DMS 273 treated with DMSO at 0.1 percent for 48 hours (cell line): ENCODE measurements around the gene MOB3C.

Experiments used
- DNase-seq: peaks from one replicate; lab custom pipeline; 2025; lab: John Stamatoyannopoulos, UW

MOB3C gene

GRCh38 chr1:46638921-46639320 is 22.3 kb upstream of the MOB3C start:
- DNase-seq = no peak

GRCh38 chr1:46637444-46638083 is 21.0 kb upstream of the MOB3C start:
- no peak for DNase-seq

- no peak for DNase-seq
Observed at GRCh38 chr1:46635205-46635604, 18.6 kb upstream of the MOB3C start.

- no peak for DNase-seq
Observed at GRCh38 chr1:46630719-46631118, 14.1 kb upstream of the MOB3C start.

GRCh38 chr1:46623743-46624644 is 7.4 kb upstream of the MOB3C start:
- DNase-seq = no peak

GRCh38 chr1:46622344-46622743 is 5.7 kb upstream of the MOB3C start:
- DNase-seq = no peak

GRCh38 chr1:46621930-46622329 is 5.3 kb upstream of the MOB3C start:
- no peak for DNase-seq

- no peak for DNase-seq
Observed at GRCh38 chr1:46619656-46620258, 3.1 kb upstream of the MOB3C start.

GRCh38 chr1:46618754-46619415 is 2.3 kb upstream of the MOB3C start:
- DNase-seq = no peak

- no peak for DNase-seq
Observed at GRCh38 chr1:46617833-46618232, 1.2 kb upstream of the MOB3C start.

GRCh38 chr1:46617108-46617800 is 643 bp upstream of the MOB3C start:
- DNase-seq = no peak

- no peak for DNase-seq
Observed at GRCh38 chr1:46615735-46616134, 876 bp downstream of the MOB3C start.

- no peak for DNase-seq
Observed at GRCh38 chr1:46615088-46615487, 1.5 kb downstream of the MOB3C start.

- DNase-seq = no peak
Observed at GRCh38 chr1:46614604-46614984, 2.0 kb downstream of the MOB3C start.

GRCh38 chr1:46613661-46614603 is 2.7 kb downstream of the MOB3C start:
- DNase-seq = peak; percentile 60

GRCh38 chr1:46612937-46613660 is 3.5 kb downstream of the MOB3C start:
- no peak for DNase-seq

- no peak for DNase-seq
Observed at GRCh38 chr1:46611691-46612221, 4.9 kb downstream of the MOB3C start.

GRCh38 chr1:46607345-46608130 is 9.1 kb downstream of the MOB3C start:
- DNase-seq = peak; percentile 22
